ENCODE data around the gene DRGX. TPM values are rescaled to one million over a fixed set of nuclear protein-coding genes. Genes with fewer than 3 reads are reported as not detected.

The DRGX gene
- total RNA-seq, 1 experiment from 2014 or later = not detected

GRCh38 chr10:49350138-49350537 is 45.8 kb downstream of the DRGX start:
- no TSS peak for BruUV-seq (replicated peaks)
- no peak overlapping the region for H3K27ac Mint-ChIP-seq (ENCODE audit: unreplicated experiment)
- H3K27me3 Mint-ChIP-seq (ENCODE audit: unreplicated experiment) = peaks cover 73% of the 10 kb centered on the region
- intact Hi-C loops (cut with micrococcal nuclease; ENCODE audit: unreplicated experiment) = no loop called here
- TF ChIP-seq, protein P1, sequence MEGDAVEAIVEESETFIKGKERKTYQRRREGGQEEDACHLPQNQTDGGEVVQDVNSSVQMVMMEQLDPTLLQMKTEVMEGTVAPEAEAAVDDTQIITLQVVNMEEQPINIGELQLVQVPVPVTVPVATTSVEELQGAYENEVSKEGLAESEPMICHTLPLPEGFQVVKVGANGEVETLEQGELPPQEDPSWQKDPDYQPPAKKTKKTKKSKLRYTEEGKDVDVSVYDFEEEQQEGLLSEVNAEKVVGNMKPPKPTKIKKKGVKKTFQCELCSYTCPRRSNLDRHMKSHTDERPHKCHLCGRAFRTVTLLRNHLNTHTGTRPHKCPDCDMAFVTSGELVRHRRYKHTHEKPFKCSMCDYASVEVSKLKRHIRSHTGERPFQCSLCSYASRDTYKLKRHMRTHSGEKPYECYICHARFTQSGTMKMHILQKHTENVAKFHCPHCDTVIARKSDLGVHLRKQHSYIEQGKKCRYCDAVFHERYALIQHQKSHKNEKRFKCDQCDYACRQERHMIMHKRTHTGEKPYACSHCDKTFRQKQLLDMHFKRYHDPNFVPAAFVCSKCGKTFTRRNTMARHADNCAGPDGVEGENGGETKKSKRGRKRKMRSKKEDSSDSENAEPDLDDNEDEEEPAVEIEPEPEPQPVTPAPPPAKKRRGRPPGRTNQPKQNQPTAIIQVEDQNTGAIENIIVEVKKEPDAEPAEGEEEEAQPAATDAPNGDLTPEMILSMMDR (IDR thresholded peaks at IDR 0.05; ENCODE audit: unreplicated experiment) = no peak
- no peak overlapping the region for H3K4me3 Mint-ChIP-seq (ENCODE audit: low read depth, unreplicated experiment)
- H3K36me3 Mint-ChIP-seq (ENCODE audit: insufficient read depth, unreplicated experiment) = no peaks in the 10 kb centered on the region
- DNase-seq = no peak
- H3K4me1 Mint-ChIP-seq (ENCODE audit: low read depth, unreplicated experiment) = no peaks in the 10 kb centered on the region
- no peaks in the 10 kb centered on the region for H3K9me3 Mint-ChIP-seq (ENCODE audit: low read depth, unreplicated experiment)
- CTCF ChIA-PET = no interaction called here

- no peak overlapping the region for H3K4me3 Mint-ChIP-seq (ENCODE audit: low read depth, unreplicated experiment)
- H3K9me3 Mint-ChIP-seq (ENCODE audit: low read depth, unreplicated experiment) = no peaks in the 10 kb centered on the region
- no peak overlapping the region for H3K27ac Mint-ChIP-seq (ENCODE audit: unreplicated experiment)
- TF ChIP-seq, protein P1 (IDR thresholded peaks at IDR 0.05; ENCODE audit: unreplicated experiment) = no peak
- no peak for DNase-seq
- H3K36me3 Mint-ChIP-seq (ENCODE audit: insufficient read depth, unreplicated experiment) = no peaks in the 10 kb centered on the region
- no peaks in the 10 kb centered on the region for H3K4me1 Mint-ChIP-seq (ENCODE audit: low read depth, unreplicated experiment)
- BruUV-seq (replicated peaks) = no TSS peak
- intact Hi-C loops (cut with micrococcal nuclease; ENCODE audit: unreplicated experiment) = no loop called here
- H3K27me3 Mint-ChIP-seq (ENCODE audit: unreplicated experiment) = peaks cover 77% of the 10 kb centered on the region
- CTCF ChIA-PET = no interaction called here
Measured at GRCh38 chr10:49349390-49349789, 46.5 kb downstream of the DRGX start.

- Mint-ChIP-seq H3K27me3 (ENCODE audit: unreplicated experiment) (peaks cover 85% of the 10 kb centered on the region), H3K9me3 (ENCODE audit: low read depth, unreplicated experiment) (no peaks in the 10 kb centered on the region), H3K27ac (ENCODE audit: unreplicated experiment) (no peak overlapping the region), H3K4me3 (ENCODE audit: low read depth, unreplicated experiment) (no peak overlapping the region), H3K4me1 (ENCODE audit: low read depth, unreplicated experiment) (no peaks in the 10 kb centered on the region), H3K36me3 (ENCODE audit: insufficient read depth, unreplicated experiment) (no peaks in the 10 kb centered on the region)
- TF ChIP-seq, protein P1 (IDR thresholded peaks at IDR 0.05; ENCODE audit: unreplicated experiment) = no peak
- no TSS peak for BruUV-seq (replicated peaks)
- DNase-seq = no peak
- intact Hi-C loops (cut with micrococcal nuclease; ENCODE audit: unreplicated experiment) = no loop called here
- CTCF ChIA-PET = no interaction called here
Measured at GRCh38 chr10:49348593-49348992, 47.3 kb downstream of the DRGX start.

DNA sequence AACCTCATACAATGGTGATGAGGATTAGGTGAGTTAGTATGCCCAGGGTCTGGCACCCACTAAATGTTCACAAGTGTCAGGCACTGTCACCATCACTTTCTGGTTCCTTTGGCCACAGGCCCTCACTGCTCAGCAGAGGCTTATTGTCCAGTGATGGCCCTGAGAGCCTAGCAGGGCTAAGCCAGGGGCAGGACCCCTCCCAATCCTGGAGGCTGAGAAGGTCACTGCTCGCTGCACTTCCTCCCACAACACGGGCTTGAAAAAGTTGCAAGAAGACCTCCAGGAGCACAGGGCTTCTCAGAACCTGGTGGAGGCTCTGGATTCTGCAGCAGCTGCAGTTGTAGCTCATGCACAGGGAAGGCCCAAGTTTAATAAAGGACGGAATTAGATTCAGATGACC is 48.1 kb downstream of the DRGX start:
- Mint-ChIP-seq H3K36me3 (ENCODE audit: insufficient read depth, unreplicated experiment) (no peaks in the 10 kb centered on the region), H3K4me3 (ENCODE audit: low read depth, unreplicated experiment) (no peak overlapping the region), H3K27me3 (ENCODE audit: unreplicated experiment) (peaks cover 85% of the 10 kb centered on the region), H3K4me1 (ENCODE audit: low read depth, unreplicated experiment) (no peaks in the 10 kb centered on the region), H3K27ac (ENCODE audit: unreplicated experiment) (no peak overlapping the region), H3K9me3 (ENCODE audit: low read depth, unreplicated experiment) (no peaks in the 10 kb centered on the region)
- BruUV-seq (replicated peaks) = no TSS peak
- DNase-seq = no peak
- intact Hi-C loops (cut with micrococcal nuclease; ENCODE audit: unreplicated experiment) = no loop called here
- TF ChIP-seq, protein P1 (IDR thresholded peaks at IDR 0.05; ENCODE audit: unreplicated experiment) = no peak
- CTCF ChIA-PET = no interaction called here

DNA sequence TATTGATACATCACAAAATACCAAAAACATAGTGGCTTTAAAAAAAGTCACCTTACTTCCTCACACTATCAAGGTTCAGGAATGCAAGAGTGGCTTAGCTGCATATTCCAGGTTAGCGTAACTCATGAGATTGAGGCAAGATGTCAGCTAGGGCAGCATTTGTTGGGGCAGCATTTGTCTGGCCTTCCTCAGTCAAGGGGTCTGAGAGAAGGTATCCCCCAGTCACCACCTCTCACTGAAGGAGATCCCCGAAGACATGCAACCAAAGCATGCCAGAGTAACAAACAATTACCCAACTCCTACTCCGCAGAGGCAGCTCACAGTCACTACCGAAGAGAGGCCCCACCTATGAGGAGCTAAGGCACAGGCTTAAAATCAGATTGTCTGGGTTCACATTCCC is 48.5 kb downstream of the DRGX start:
- intact Hi-C loops (cut with micrococcal nuclease; ENCODE audit: unreplicated experiment) = no loop called here
- H3K27ac Mint-ChIP-seq (ENCODE audit: unreplicated experiment) = no peak overlapping the region
- no peak overlapping the region for H3K4me3 Mint-ChIP-seq (ENCODE audit: low read depth, unreplicated experiment)
- TF ChIP-seq, protein P1 (IDR thresholded peaks at IDR 0.05; ENCODE audit: unreplicated experiment) = no peak
- peaks cover 85% of the 10 kb centered on the region for H3K27me3 Mint-ChIP-seq (ENCODE audit: unreplicated experiment)
- H3K36me3 Mint-ChIP-seq (ENCODE audit: insufficient read depth, unreplicated experiment) = no peaks in the 10 kb centered on the region
- H3K9me3 Mint-ChIP-seq (ENCODE audit: low read depth, unreplicated experiment) = no peaks in the 10 kb centered on the region
- CTCF ChIA-PET = no interaction called here
- H3K4me1 Mint-ChIP-seq (ENCODE audit: low read depth, unreplicated experiment) = no peaks in the 10 kb centered on the region
- no TSS peak for BruUV-seq (replicated peaks)
- DNase-seq = no peak
